ENCODE data around the gene MCC.

The MCC gene

DNA sequence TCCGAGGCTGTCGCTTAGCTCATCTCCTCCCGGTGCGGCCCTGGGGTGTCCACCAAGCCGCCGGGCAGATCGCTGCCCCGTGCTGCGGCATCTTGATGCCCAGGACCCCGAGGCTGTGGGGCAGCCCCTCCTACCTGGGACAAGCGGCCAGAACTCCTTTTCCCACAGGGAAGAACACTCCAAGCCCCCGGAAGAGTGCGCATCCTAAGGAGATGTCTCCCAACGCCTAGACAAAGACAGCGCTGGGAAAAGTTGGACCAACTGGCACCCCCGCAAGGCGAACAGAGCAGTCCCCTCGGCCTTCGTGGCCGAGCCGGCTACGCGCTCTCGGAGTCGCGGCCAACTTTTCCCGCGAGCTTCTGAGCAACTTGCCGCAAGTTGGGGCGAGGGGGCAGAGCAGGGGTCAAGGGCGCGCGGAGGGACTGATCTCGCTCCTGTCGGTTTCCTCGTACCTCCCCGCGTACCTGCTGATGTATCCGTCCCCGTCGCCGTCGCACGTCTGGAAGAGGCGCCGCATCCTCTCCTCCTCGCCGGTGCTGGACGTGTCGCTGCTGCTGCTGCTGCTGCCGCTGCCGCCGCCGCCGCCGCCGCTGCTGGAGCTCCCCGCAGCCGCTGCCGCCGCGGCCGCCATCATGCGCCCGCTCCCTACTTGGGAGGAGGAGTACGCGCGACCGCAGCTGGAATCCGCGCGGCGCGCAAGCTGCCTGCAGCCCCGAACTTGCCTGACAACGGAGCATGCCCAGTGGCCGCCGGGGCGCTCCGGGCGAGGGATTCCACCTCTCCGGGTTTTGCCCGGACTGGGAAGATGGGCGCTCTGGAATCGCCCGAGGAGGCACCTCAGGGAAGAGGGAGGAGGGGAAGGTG is at the start of gene MCC:
TSS of gene MCC (minus strand) at position 673 of the 864 bp plus-strand sequence.
- DNase-seq, result peak; percentile 27

DNA sequence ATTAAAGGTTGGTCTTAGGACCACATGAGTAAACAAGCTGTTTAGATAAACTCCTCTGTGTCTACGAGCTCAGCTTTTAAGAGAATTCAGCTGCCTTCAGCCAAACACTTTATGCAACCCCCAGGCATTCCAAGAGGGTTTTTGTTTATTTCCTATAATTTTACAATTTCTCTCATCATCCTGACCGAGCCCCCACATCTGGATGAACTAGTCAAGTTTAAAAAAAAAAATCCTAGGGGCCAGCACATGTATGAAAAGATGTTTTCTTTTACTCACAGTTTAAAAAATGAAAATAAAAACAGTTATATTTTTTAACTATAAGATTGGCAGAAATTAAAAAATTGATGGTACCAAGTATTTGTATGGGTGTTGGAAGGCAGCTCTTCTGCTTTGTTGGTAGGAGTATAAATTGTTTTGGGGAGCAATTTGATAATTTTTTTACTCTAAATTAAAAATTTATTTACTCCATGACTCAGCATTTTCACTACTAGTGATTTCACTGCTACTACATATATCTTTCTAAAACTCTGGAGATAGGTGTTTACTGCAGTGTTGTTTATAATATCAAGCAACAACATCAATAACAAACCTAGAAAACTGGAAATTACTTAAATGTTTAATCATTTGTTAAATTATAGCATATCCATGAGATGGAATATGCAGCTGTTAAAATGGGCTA is 43.4 kb upstream of the MCC start:
- no peak for DNase-seq

DNA sequence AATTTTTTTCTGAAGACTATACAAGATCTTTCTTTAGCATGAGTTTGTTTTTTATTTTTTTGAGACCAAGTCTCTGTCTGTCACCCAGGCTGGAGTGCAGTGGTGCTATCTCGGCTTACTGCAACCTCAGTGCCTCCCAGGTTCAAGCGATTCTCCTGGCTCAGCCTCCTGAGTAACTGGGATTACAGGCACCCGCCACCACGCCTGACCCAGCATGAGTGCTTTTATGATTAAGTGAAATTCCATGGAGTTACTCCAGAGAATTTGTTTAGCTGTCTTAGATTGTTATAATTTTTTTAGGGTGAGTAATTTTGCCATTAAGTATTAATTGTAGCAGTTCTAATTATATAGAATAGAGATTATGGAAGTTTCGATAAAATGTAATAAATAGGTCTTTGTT is 39.5 kb upstream of the MCC start:
- DNase-seq, result no peak

DNA sequence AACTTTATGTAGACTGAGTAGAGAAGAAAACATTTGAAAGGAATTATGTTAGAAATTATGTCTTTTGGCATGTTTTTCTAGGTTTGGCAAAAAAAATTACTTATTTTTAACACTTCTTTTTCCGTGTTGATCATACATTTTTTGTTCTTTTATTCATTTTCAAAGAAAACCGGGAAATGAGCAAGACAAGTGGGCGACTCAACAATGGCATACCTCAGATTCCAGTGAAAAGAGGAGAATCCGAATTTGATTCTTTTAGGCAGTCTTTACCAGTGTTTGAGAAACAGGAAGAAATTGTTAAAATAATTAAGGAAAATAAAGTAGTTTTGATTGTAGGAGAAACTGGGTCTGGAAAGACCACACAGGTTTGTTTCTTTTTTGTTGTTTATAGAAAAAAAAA is 38.2 kb upstream of the MCC start:
- DNase-seq, result no peak

- DNase-seq, result no peak
Measured at GRCh38 chr5:113524927-113525326, 36.7 kb upstream of the MCC start.

DNA sequence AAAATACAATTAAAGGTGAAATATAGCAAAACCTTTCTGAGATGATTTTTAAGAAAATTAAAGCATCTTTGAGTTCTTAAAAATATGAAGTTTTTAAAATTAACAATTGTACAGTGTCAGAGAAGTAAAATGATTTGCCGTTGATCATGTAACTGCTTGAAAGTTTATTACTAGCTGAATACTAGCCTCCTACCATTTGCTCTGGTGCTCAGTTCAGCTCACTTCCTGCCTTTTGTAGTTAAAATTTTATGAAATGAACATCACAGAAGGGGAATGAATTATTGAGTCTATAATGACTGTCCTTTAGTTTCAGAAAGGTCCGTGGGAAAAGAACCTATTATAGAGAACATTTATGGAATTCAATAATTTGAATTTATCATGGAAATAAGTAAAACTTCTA is 34.9 kb upstream of the MCC start:
- no peak for DNase-seq

DNA sequence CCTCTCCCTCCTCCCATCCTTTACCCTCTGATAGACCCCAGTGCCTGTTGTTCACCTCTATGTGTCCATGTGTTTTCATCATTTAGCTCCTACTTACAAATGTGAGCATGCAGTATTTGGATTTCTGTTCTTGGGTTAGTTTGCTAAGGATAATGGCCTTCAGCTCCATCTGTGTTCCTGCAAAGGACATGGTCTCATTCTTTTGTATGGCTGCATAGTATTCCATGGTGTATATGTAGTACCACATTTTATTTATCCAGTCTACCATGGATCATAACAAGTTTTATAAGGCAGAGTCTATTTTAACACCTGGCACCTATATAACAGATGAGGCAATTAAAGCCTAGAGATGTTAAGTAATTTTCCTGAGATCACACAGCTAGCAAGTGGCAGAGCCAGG is 32.6 kb upstream of the MCC start:
- DNase-seq, result no peak

DNA sequence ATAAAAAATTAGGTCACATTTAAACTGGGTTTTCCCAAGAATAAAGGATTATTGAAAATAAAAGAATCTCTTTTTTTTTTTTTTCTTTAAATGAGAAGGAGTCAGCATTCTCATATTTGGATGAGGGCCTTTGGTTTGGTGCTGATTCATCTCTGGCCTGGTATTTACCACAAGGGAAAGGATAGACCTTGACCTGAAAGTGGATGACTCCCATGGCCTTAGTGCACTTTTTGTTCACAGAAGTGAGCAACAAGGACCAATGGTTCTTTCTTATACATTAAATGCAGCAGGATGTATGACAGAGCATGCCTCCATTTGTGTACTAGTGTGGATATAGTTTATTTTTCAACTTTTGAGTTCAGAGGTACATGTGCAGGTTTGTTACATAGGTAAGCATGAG is 32.2 kb upstream of the MCC start:
- DNase-seq, result peak; percentile 30

DNA sequence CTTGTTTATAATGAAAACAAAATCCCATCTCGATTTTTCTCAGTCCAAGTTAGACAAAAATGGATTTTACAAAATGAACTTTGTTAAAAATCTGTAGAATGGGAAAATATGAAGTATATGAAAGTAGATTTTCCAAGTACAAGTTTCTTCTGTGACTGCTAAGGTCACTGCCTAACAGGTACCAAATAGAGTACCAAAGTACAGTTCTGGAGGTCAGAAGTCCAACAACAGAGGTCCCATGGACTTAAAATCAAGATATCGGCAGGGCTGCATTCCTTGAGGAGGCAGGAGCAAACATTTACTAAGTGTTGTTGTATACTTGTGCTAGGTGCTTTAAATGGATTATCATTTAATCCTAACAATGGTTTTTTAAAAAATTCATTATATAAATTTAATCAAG is 31.2 kb upstream of the MCC start:
- no peak for DNase-seq

DNA sequence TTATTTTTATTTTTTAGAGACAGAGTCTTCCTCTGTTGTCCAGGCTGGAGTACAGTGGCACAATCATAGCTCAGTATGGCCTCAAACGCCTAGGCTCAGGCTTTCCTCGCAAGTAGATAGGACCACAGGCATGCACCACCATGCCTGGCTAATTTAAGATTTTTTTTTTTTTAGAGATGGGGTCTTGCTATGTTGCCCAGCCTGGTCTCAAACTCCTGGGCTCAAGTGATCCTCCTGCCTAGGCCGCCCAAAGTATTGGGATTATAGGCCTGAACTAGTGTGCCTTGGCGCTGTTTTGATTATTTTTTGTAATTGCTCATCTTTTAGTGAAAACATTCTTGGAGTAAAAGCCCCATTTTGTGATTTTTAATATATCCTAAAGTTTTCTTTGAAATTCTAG is 30.6 kb upstream of the MCC start:
- DNase-seq, result no peak

DNA sequence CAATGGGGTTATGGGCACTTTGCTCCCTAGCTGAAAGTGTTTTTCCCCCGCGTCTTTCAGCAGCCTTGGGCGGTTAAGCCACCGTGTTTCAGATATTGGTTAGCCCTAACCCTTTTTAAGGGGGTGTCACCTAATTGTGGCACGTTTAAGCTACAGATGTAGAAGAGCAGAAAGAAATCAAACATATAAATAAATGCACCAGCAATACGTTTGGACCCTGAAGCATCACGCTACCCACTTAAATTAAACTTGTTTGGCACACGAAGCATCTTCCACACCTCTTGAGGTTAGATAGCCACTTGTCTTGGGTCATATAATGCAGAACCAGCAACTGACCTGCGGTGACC is 26.0 kb upstream of the MCC start:
- DNase-seq, result no peak

DNA sequence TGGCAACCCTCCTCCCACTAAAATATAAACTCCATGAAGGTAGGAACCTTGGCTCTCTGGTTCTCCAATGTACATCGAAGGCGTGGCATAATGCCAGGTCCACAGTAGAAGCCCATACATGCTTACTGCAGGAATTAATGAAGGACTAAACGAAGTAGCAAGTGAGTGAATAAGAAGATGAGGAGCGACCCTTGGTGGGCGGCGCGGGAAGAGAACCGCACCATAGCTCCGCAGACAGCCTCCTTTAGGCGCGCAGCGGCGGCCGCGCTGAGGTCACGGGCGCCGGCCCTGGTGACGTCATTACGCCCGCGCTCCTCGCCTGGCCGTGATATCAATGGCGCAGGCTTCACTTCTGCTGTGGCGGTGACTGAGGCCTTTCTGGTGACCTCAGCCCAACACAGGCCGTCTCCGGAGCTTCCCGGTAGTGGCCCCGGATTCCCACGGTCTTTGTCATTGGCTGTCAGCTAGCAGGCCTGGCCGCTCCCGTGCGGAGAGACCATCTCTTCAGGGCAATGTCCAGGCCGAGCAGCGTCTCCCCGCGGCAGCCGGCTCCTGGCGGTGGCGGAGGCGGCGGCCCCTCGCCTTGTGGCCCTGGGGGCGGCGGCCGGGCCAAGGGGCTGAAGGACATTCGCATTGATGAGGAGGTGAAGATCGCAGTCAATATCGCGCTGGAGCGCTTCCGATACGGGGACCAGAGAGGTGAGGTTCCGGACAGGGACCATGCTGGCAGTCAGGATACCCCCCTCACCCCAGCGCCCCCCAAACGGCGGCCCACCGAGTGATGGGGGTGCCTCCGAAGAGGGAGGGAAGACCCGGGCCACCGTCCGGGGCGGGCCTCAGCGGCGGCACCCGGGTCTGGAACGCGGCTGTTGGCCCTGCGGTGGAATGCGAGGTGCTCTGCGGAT is 25.4 kb upstream of the MCC start, which contains the start of gene YTHDC2:
TSS of gene YTHDC2 (plus strand) at position 311 of the 905 bp plus-strand sequence. CDS start at position 513, 202 bp downstream.
- DNase-seq, result peak; percentile 90

DNA sequence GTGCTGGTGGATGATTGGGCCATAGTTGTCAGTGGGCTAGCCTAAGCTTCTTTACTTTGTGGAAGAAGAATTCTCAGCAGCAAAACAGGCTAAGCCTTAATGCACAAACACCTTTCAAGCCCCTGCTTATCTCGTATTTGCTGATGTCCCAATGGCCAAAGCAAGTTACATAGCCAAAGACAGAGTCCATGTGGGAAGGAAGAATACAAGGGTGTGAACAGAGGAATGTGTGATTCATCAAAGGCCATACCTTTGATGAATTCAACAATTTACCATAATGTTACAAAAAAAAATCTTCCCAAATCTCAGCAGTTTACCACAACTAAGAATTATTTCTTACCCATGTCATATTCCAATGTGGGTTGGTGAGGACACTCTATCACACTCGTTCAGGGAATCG is 24.1 kb upstream of the MCC start:
- DNase-seq, result no peak

- no peak for DNase-seq
Measured at GRCh38 chr5:113510836-113511451, 22.7 kb upstream of the MCC start.

DNA sequence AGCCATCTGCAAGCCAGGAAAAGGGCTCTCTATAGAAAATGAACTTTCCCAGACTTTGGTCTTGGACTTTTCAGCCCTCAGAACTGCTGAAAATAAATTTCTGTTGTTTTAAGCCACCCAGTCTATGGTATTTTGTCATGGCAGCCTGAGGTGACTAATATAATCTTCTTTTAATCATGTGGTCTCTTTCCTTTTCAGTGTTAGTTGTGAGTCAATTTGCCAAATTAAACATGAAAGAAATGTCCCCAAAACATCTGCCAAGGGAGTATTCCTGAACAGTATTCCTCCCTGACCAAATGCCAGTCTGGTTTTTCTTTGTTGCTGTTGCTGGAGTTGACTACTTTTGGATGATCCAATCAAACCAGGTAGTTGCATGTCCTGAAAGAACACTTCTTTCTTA is 20.5 kb upstream of the MCC start:
- DNase-seq, result no peak

GRCh38 chr5:113507601-113508000 is 19.3 kb upstream of the MCC start:
- DNase-seq, result no peak

DNA sequence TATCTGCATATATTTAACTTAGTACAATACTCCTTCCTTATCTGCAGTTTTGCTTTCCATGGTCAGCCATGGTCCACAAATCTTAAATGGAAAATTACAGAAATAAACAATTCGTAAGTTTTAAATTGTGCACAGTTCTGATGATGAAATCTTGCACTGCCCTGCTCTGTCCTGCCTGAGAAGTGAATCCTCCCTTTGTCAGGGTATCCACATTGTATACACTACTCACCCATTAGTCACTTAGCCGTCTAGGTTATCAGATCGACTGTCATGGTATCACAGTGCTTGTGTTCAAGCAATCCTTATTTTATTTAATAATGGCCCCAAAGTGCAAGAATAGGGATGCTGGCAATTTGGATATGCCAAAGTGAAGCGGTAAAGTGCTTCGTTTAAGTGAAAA is 16.9 kb upstream of the MCC start:
- DNase-seq, result no peak

GRCh38 chr5:113503146-113503545 is 14.9 kb upstream of the MCC start:
- no peak for DNase-seq

- DNase-seq, result no peak
Measured at GRCh38 chr5:113502073-113502472, 13.8 kb upstream of the MCC start.

GRCh38 chr5:113495422-113495841 is 7.2 kb upstream of the MCC start:
- no peak for DNase-seq

GRCh38 chr5:113493446-113493845 is 5.2 kb upstream of the MCC start:
- no peak for DNase-seq

DNA sequence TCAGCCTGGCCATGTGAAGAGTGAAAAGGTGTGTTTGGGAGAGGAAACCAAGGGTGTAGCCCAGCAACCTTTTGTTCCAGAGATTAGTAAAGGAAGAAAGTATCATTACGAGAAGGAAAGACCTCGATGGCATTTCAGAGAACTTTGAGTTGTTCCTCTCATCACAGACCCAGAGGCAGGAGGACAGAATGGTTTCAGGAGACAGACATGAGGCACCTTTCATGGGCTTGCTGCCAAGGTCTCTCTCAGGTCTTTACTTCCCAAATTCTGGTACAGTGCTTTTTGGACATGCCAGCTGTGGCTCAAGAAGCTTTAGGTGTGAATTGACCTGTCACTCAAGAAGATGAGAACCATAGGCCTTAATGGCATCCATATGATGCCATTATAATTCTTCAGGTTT is 2.8 kb upstream of the MCC start:
- no peak for DNase-seq

GRCh38 chr5:113490317-113490716 is 2.1 kb upstream of the MCC start:
- DNase-seq, result no peak
